NCI-H2196 (cell line): Measurements from ENCODE around the gene HTD2.

Experiments
- DNase-seq: peaks from one replicate; lab custom pipeline; 2025; ENCODE audit not compliant: unreplicated experiment; lab: John Stamatoyannopoulos, UW

HTD2 gene

GRCh38 chr3:58291671-58292338 is 14.5 kb upstream of the HTD2 start:
- no peak for DNase-seq

- no peak for DNase-seq
These were observed 13.5 kb upstream of the HTD2 start for GRCh38 chr3:58292866-58293265.

- no peak for DNase-seq
These were observed 12.8 kb upstream of the HTD2 start for GRCh38 chr3:58293516-58293915.

- no peak for DNase-seq
These were observed 10.1 kb upstream of the HTD2 start for GRCh38 chr3:58296269-58296668.

GRCh38 chr3:58296843-58297242 is 9.5 kb upstream of the HTD2 start:
- no peak for DNase-seq

- DNase-seq: no peak
These were observed 8.1 kb upstream of the HTD2 start for GRCh38 chr3:58298190-58298589.

GRCh38 chr3:58299075-58299474 is 7.2 kb upstream of the HTD2 start:
- no peak for DNase-seq

GRCh38 chr3:58299839-58300516 is 6.3 kb upstream of the HTD2 start:
- no peak for DNase-seq

- DNase-seq: peak; percentile 5
These were observed 1.4 kb downstream of the HTD2 start for GRCh38 chr3:58307639-58308215.

- peak; percentile 4 for DNase-seq
These were observed 2.4 kb downstream of the HTD2 start for GRCh38 chr3:58308728-58309127.

- DNase-seq: no peak
These were observed 11.5 kb downstream of the HTD2 start for GRCh38 chr3:58317811-58318210.

- DNase-seq: no peak
These were observed 15.5 kb downstream of the HTD2 start for GRCh38 chr3:58321791-58322190.

GRCh38 chr3:58322793-58323192 is 16.5 kb downstream of the HTD2 start:
- no peak for DNase-seq

GRCh38 chr3:58323529-58324390 is 17.4 kb downstream of the HTD2 start:
- DNase-seq: no peak

- DNase-seq: no peak
These were observed 18.4 kb downstream of the HTD2 start for GRCh38 chr3:58324391-58325390.

- no peak for DNase-seq
These were observed 19.2 kb downstream of the HTD2 start for GRCh38 chr3:58325525-58325992.

- no peak for DNase-seq
These were observed 20.1 kb downstream of the HTD2 start for GRCh38 chr3:58326267-58326900.

- no peak for DNase-seq
These were observed 23.0 kb downstream of the HTD2 start for GRCh38 chr3:58329150-58329921.

GRCh38 chr3:58329922-58330413 is 23.6 kb downstream of the HTD2 start:
- no peak for DNase-seq
